Liver (tissue), 3 donors: ENCODE results near the gene DBI.

ENCODE experiments used
- EGR1 ChIP-seq, 2 donors: IDR thresholded peaks; 2 replicates each; pipeline ENCODE4 v1.6.1; 2016 to 2018; ENCODE audit warnings: antibody characterized with exemption in 2 of 2, low read depth in 2 of 2
- GABPA ChIP-seq, 2 donors: IDR thresholded peaks in 1 of 2; conservative IDR thresholded peaks in 1 of 2; 2 replicates each; pipeline ENCODE4 v1.6.1; 2016; ENCODE audit warnings: antibody characterized with exemption in 2 of 2, mild to moderate bottlenecking in 1 of 2, moderate library complexity in 1 of 2
- HNF4G ChIP-seq: IDR thresholded peaks from 2 replicates; pipeline ENCODE4 v1.6.1; 2016; ENCODE audit warnings: antibody characterized with exemption
- JUND ChIP-seq, 2 donors: IDR thresholded peaks; 2 replicates each; pipeline ENCODE4 v1.6.1; 2016; ENCODE audit warnings: antibody characterized with exemption in 2 of 2
- RAD21 ChIP-seq, 2 donors: IDR thresholded peaks; 2 replicates each; pipeline ENCODE4 v1.6.1; 2016; ENCODE audit warnings: antibody characterized with exemption in 2 of 2, mild to moderate bottlenecking in 2 of 2
- RXRA ChIP-seq, 2 donors: IDR thresholded peaks; 2 replicates each; pipeline ENCODE4 v1.6.1; 2017 to 2018; ENCODE audit warnings: antibody characterized with exemption in 2 of 2, mild to moderate bottlenecking in 1 of 2
- SP1 ChIP-seq: IDR thresholded peaks from 2 replicates; pipeline ENCODE4 v1.6.1; 2018; ENCODE audit warnings: antibody characterized with exemption, mild to moderate bottlenecking
- TAF1 ChIP-seq: conservative IDR thresholded peaks from 2 replicates; pipeline ENCODE4 v1.6.1; 2016; ENCODE audit warnings: antibody characterized with exemption, mild to moderate bottlenecking
- YY1 ChIP-seq: IDR thresholded peaks from 2 replicates; pipeline ENCODE4 v1.6.1; 2016; ENCODE audit warnings: antibody characterized with exemption, mild to moderate bottlenecking
- TF ChIP-seq, protein P1 (sequence below): fragments of 150-350 bp; IDR thresholded peaks from 2 replicates; pipeline ENCODE4 v1.5.1; 2017; ENCODE audit warnings: improper control_type of control experiment, low read depth, low read length; ENCODE audit not compliant: missing input control
- TF ChIP-seq, protein P2 (sequence below): IDR thresholded peaks from 2 replicates; pipeline ENCODE4 v1.6.1; 2016; ENCODE audit warnings: antibody characterized with exemption
- TF ChIP-seq, protein P3 (sequence below): IDR thresholded peaks from 2 replicates; pipeline ENCODE4 v1.6.1; 2016; ENCODE audit warnings: antibody characterized with exemption, mild to moderate bottlenecking
- TF ChIP-seq, protein P4 (sequence below): IDR thresholded peaks from 2 replicates; pipeline ENCODE4 v1.6.1; 2016; ENCODE audit warnings: antibody characterized with exemption
- TF ChIP-seq, protein P5 (sequence below): IDR thresholded peaks from 2 replicates; pipeline ENCODE4 v1.6.1; 2016; ENCODE audit warnings: antibody characterized with exemption
- donor health status: healthy.
- donor health status: healthy.

DNA sequence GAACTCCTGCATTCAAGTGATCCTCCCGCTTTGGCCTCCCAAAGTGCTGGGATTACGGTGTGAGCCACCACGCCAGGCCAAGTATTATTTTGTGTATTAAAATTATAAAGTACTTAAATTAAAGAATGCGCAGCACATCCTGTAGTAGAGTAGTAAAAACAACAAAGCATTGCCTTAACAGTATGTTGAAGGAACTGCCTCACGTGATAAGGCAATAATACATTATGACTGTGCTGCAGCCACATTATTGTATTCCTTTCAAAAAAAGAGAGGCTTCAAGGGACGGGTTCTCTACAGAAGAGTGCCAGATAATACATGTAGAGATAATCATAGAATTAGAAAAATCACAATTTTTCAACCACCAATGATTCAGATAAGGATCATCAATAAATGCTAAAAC lies 33.8 kb upstream of the DBI start:
- TF ChIP-seq, protein P1, sequence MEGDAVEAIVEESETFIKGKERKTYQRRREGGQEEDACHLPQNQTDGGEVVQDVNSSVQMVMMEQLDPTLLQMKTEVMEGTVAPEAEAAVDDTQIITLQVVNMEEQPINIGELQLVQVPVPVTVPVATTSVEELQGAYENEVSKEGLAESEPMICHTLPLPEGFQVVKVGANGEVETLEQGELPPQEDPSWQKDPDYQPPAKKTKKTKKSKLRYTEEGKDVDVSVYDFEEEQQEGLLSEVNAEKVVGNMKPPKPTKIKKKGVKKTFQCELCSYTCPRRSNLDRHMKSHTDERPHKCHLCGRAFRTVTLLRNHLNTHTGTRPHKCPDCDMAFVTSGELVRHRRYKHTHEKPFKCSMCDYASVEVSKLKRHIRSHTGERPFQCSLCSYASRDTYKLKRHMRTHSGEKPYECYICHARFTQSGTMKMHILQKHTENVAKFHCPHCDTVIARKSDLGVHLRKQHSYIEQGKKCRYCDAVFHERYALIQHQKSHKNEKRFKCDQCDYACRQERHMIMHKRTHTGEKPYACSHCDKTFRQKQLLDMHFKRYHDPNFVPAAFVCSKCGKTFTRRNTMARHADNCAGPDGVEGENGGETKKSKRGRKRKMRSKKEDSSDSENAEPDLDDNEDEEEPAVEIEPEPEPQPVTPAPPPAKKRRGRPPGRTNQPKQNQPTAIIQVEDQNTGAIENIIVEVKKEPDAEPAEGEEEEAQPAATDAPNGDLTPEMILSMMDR = no peak
- TF ChIP-seq EGR1 (IDR thresholded peaks at IDR 0.05; ENCODE audit: low read depth in 2 of 2) (no peak), RXRA (IDR thresholded peaks at IDR 0.05) (no peak), JUND (IDR thresholded peaks at IDR 0.05) (no peak), RAD21 (IDR thresholded peaks at IDR 0.05) (no peak), SP1 (no peak), GABPA (IDR thresholded peaks at IDR 0.05 in 1 of 2, conservative IDR thresholded peaks at IDR 0.05 in 1 of 2) (no peak), TAF1 (no peak), YY1 (no peak), HNF4G (no peak)
- TF ChIP-seq, protein P2, sequence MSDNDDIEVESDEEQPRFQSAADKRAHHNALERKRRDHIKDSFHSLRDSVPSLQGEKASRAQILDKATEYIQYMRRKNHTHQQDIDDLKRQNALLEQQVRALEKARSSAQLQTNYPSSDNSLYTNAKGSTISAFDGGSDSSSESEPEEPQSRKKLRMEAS = no peak
- TF ChIP-seq, protein P3, sequence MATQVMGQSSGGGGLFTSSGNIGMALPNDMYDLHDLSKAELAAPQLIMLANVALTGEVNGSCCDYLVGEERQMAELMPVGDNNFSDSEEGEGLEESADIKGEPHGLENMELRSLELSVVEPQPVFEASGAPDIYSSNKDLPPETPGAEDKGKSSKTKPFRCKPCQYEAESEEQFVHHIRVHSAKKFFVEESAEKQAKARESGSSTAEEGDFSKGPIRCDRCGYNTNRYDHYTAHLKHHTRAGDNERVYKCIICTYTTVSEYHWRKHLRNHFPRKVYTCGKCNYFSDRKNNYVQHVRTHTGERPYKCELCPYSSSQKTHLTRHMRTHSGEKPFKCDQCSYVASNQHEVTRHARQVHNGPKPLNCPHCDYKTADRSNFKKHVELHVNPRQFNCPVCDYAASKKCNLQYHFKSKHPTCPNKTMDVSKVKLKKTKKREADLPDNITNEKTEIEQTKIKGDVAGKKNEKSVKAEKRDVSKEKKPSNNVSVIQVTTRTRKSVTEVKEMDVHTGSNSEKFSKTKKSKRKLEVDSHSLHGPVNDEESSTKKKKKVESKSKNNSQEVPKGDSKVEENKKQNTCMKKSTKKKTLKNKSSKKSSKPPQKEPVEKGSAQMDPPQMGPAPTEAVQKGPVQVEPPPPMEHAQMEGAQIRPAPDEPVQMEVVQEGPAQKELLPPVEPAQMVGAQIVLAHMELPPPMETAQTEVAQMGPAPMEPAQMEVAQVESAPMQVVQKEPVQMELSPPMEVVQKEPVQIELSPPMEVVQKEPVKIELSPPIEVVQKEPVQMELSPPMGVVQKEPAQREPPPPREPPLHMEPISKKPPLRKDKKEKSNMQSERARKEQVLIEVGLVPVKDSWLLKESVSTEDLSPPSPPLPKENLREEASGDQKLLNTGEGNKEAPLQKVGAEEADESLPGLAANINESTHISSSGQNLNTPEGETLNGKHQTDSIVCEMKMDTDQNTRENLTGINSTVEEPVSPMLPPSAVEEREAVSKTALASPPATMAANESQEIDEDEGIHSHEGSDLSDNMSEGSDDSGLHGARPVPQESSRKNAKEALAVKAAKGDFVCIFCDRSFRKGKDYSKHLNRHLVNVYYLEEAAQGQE = no peak
- TF ChIP-seq, protein P4, sequence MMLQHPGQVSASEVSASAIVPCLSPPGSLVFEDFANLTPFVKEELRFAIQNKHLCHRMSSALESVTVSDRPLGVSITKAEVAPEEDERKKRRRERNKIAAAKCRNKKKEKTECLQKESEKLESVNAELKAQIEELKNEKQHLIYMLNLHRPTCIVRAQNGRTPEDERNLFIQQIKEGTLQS = no peak
- TF ChIP-seq, protein P5, sequence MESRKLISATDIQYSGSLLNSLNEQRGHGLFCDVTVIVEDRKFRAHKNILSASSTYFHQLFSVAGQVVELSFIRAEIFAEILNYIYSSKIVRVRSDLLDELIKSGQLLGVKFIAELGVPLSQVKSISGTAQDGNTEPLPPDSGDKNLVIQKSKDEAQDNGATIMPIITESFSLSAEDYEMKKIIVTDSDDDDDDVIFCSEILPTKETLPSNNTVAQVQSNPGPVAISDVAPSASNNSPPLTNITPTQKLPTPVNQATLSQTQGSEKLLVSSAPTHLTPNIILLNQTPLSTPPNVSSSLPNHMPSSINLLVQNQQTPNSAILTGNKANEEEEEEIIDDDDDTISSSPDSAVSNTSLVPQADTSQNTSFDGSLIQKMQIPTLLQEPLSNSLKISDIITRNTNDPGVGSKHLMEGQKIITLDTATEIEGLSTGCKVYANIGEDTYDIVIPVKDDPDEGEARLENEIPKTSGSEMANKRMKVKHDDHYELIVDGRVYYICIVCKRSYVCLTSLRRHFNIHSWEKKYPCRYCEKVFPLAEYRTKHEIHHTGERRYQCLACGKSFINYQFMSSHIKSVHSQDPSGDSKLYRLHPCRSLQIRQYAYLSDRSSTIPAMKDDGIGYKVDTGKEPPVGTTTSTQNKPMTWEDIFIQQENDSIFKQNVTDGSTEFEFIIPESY = no peak
